ENCODE data around the gene FFAR2. TPM values are rescaled to one million over a fixed set of nuclear protein-coding genes. Genes with fewer than 3 reads are reported as not detected.

Gene FFAR2
- total RNA-seq, 1 donor from 2014 or later = 0.36 TPM

- no peak for DNase-seq (ENCODE audit: low spot score)
Measured at GRCh38 chr19:35486268-35486708, 38.2 kb downstream of the FFAR2 start.

- DNase-seq (ENCODE audit: low spot score) = no peak
Measured at GRCh38 chr19:35487656-35488182, 39.7 kb downstream of the FFAR2 start.

GRCh38 chr19:35488677-35489076, 40.6 kb downstream of the FFAR2 start:
- no peak for DNase-seq (ENCODE audit: low spot score)

GRCh38 chr19:35490364-35490763, 42.3 kb downstream of the FFAR2 start, which contains the start of gene KRTDAP:
TSS of gene KRTDAP (minus strand) at chr19:35490464. CDS start at chr19:35490442, 22 bp downstream.
- no peak for DNase-seq (ENCODE audit: low spot score)

- DNase-seq (ENCODE audit: low spot score) = peak; percentile 56
Measured at GRCh38 chr19:35491836-35492360, 43.8 kb downstream of the FFAR2 start.

GRCh38 chr19:35493971-35494370, 45.9 kb downstream of the FFAR2 start:
- DNase-seq (ENCODE audit: low spot score) = peak; percentile 59

- peak; percentile 65 for DNase-seq (ENCODE audit: low spot score)
Measured at GRCh38 chr19:35495107-35496064, 47.3 kb downstream of the FFAR2 start.

- DNase-seq (ENCODE audit: low spot score) = no peak
Measured at GRCh38 chr19:35497406-35497805, 49.3 kb downstream of the FFAR2 start.

GRCh38 chr19:35498220-35498619, 50.2 kb downstream of the FFAR2 start:
- no peak for DNase-seq (ENCODE audit: low spot score)

- no peak for DNase-seq (ENCODE audit: low spot score)
Measured at GRCh38 chr19:35498984-35499527, 51.0 kb downstream of the FFAR2 start.

GRCh38 chr19:35500611-35501010, 52.6 kb downstream of the FFAR2 start:
- no peak for DNase-seq (ENCODE audit: low spot score)

Other genes starting within 250 kb of the FFAR2 start
- not detected for gene FAM187B, start 219.5 kb upstream of the FFAR2 start, total RNA-seq
- 55.2 TPM for gene LSR, start 199.3 kb upstream of the FFAR2 start, total RNA-seq
- 113 TPM for gene USF2, start 179.3 kb upstream of the FFAR2 start, total RNA-seq
- gene HAMP, start 165.7 kb upstream of the FFAR2 start, total RNA-seq = 1.2 TPM
- gene MAG, start 156.1 kb upstream of the FFAR2 start, total RNA-seq = not detected
- 4.2 TPM for gene CD22, start 119.1 kb upstream of the FFAR2 start, total RNA-seq
- gene FFAR1, start 100.4 kb upstream of the FFAR2 start, total RNA-seq = not detected
- not detected for gene FFAR3, start 89.8 kb upstream of the FFAR2 start, total RNA-seq
- gene GPR42, start 77.2 kb upstream of the FFAR2 start, total RNA-seq = not detected
- gene KRTDAP, start 42.2 kb downstream of the FFAR2 start, total RNA-seq = not detected
- gene DMKN, start 65.4 kb downstream of the FFAR2 start, total RNA-seq = 131 TPM
- not detected for gene SBSN, start 80.1 kb downstream of the FFAR2 start, total RNA-seq
- not detected for gene GAPDHS, start 85.2 kb downstream of the FFAR2 start, total RNA-seq
- gene TMEM147, start 97.4 kb downstream of the FFAR2 start, total RNA-seq = 113 TPM
- gene ATP4A, start 115.4 kb downstream of the FFAR2 start, total RNA-seq = not detected
- not detected for gene PMIS2, start 137.9 kb downstream of the FFAR2 start, total RNA-seq
- gene HAUS5, start 164.5 kb downstream of the FFAR2 start, total RNA-seq = 19.2 TPM
- 66.6 TPM for gene RBM42, start 180.8 kb downstream of the FFAR2 start, total RNA-seq
- 1.1 TPM for gene ETV2, start 193.5 kb downstream of the FFAR2 start, total RNA-seq
- gene COX6B1, start 200.1 kb downstream of the FFAR2 start, total RNA-seq = 473 TPM
- 631 TPM for gene UPK1A, start 218.3 kb downstream of the FFAR2 start, total RNA-seq

Measured in ureter (tissue), 1 donor.